H1 (cell line): Measurements from ENCODE around the gene IFNAR2. TPM values are rescaled to one million over a fixed set of nuclear protein-coding genes. Genes with fewer than 3 reads are reported as not detected.

Experiments
- CTCF ChIA-PET: fragments of 300-600 bp; sonication (Branson Sonifier 250); formaldehyde crosslinking; loops from one replicate; lab custom pipeline; 2021; ENCODE audit not compliant: partially characterized antibody; lab: Charles Lee
- POLR2A ChIA-PET: fragments of 300-600 bp; sonication (Branson Sonifier 250); formaldehyde crosslinking; loops from one replicate; lab custom pipeline; 2021; ENCODE audit warnings: inconsistent platforms; ENCODE audit not compliant: partially characterized antibody; lab: Charles Lee
- DNase-seq, 2 experiments: peaks; one replicate each; pipeline versions ENCODE4 v3.0.0 to v3.0.0-alpha.2; 2010 to 2022; ENCODE audit warnings: low spot score in 2 of 2, low read depth in 1 of 2, mixed read lengths in 1 of 2
- FAIRE-seq: peaks from 2 replicates; lab custom pipeline; 2011; peaks lifted over from hg19 to GRCh38; lab: Jason Lieb, UNC
- H2AFZ ChIP-seq: 2 replicates; pipeline ENCODE4 v1.8.1; 2012; ENCODE audit warnings: low read length, inconsistent platforms
- H2AK5ac ChIP-seq: 2 replicates; pipeline ENCODE4 v1.6.1; 2013; ENCODE audit warnings: low read depth, low read length
- H2BK120ac ChIP-seq: replicated peaks from 2 replicates; pipeline ENCODE3; 2013; ENCODE audit warnings: low read depth, low read length, inconsistent platforms
- H2BK12ac ChIP-seq: 2 replicates; pipeline ENCODE4 v1.6.1; 2013; ENCODE audit warnings: low read depth, low read length
- H2BK15ac ChIP-seq: 2 replicates; pipeline ENCODE4 v1.6.1; 2013; ENCODE audit warnings: low read length
- H2BK20ac ChIP-seq: 2 replicates; pipeline ENCODE4 v1.6.1; 2013; ENCODE audit warnings: low read length
- H2BK5ac ChIP-seq: 2 replicates; pipeline ENCODE4 v1.6.1; 2013; ENCODE audit warnings: low read depth, low read length
- H3K14ac ChIP-seq: 2 replicates; pipeline ENCODE4 v1.6.1; 2013; ENCODE audit warnings: inconsistent platforms; ENCODE audit not compliant: insufficient read length
- H3K18ac ChIP-seq: 2 replicates; pipeline ENCODE4 v1.6.1; 2013; ENCODE audit warnings: low read length; ENCODE audit errors: extremely low read depth
- H3K23ac ChIP-seq: 2 replicates; pipeline ENCODE4 v1.6.1; 2013; ENCODE audit warnings: inconsistent platforms; ENCODE audit not compliant: insufficient read length
- H3K23me2 ChIP-seq: 2 replicates; pipeline ENCODE4 v1.6.1; 2013; ENCODE audit warnings: low read depth, low read length
- H3K27ac ChIP-seq: 2 replicates; pipeline ENCODE4 v1.6.1; 2011; ENCODE audit warnings: low read depth, low read length, inconsistent platforms
- H3K27me3 ChIP-seq, 4 experiments: replicated peaks in 1 of 4; 1 replicate in 1 of 4; 2 replicates in 3 of 4; pipeline versions ENCODE4 v1.6.1 to v1.8.1; 2011 to 2013; ENCODE audit warnings: low read length in 3 of 4, mild to moderate bottlenecking in 3 of 4, inconsistent platforms in 2 of 4, mixed read lengths in 2 of 4, moderate library complexity in 1 of 4; ENCODE audit not compliant: control insufficient read depth in 3 of 4, insufficient read depth in 3 of 4; ENCODE audit errors: extremely low read depth in 1 of 4
- H3K36me3 ChIP-seq, 4 experiments: 2 replicates each; pipeline versions ENCODE4 v1.6.1 to v1.8.1; 2011 to 2013; ENCODE audit warnings: mild to moderate bottlenecking in 4 of 4, low read length in 3 of 4, moderate library complexity in 2 of 4, control low read depth in 1 of 4, inconsistent platforms in 1 of 4; ENCODE audit not compliant: insufficient read depth in 4 of 4, control insufficient read depth in 2 of 4
- H3K4ac ChIP-seq: replicated peaks from 2 replicates; pipeline ENCODE3; 2013; ENCODE audit warnings: low read length, low read depth, mixed read lengths, inconsistent platforms; ENCODE audit not compliant: insufficient read length
- H3K4me1 ChIP-seq, 4 experiments: replicated peaks in 1 of 4; 1 replicate in 1 of 4; 2 replicates in 3 of 4; pipeline versions ENCODE4 v1.6.1 to v1.8.1; 2011 to 2013; ENCODE audit warnings: low read length in 3 of 4, inconsistent platforms in 2 of 4, mixed read lengths in 1 of 4; ENCODE audit not compliant: insufficient read depth in 4 of 4, control insufficient read depth in 3 of 4
- H3K4me2 ChIP-seq, 2 experiments: 2 replicates each; pipeline versions ENCODE4 v1.6.1 to v1.8.1; 2011 to 2013; ENCODE audit warnings: low read depth in 2 of 2, low read length in 2 of 2, control low read depth in 1 of 2, inconsistent platforms in 1 of 2, mild to moderate bottlenecking in 1 of 2; ENCODE audit not compliant: insufficient read depth in 1 of 2
- H3K4me3 ChIP-seq, 4 experiments: fragments of 200-600, 300-600 bp in 1 of 4; sonication (generic), shearing (Covaris generic), sonication (Bioruptor Twin) in 1 of 4; 2 replicates each; pipeline versions ENCODE4 v1.5.1 to v1.8.1; 2011 to 2016; ENCODE audit warnings: low read length in 4 of 4, low read depth in 3 of 4, control low read depth in 2 of 4, inconsistent platforms in 2 of 4, mild to moderate bottlenecking in 2 of 4, mixed read lengths in 1 of 4, moderate library complexity in 1 of 4; ENCODE audit not compliant: insufficient read depth in 2 of 4; ENCODE audit errors: extremely low read depth in 1 of 4
- H3K56ac ChIP-seq: replicated peaks from 2 replicates; pipeline ENCODE3; 2013; ENCODE audit warnings: low read depth, mild to moderate bottlenecking, mixed read lengths, low read length, inconsistent platforms; ENCODE audit not compliant: insufficient read length
- H3K79me1 ChIP-seq: 2 replicates; pipeline ENCODE4 v1.6.1; 2013; ENCODE audit warnings: low read depth, low read length, control low read depth
- H3K79me2 ChIP-seq, 2 experiments: 2 replicates each; pipeline versions ENCODE4 v1.6.1 to v1.8.1; 2012 to 2013; ENCODE audit warnings: low read length in 2 of 2, mild to moderate bottlenecking in 2 of 2, inconsistent platforms in 1 of 2; ENCODE audit not compliant: insufficient read depth in 2 of 2, control insufficient read depth in 1 of 2
- H3K9ac ChIP-seq, 4 experiments: replicated peaks in 1 of 4; 1 replicate in 1 of 4; 2 replicates in 3 of 4; pipeline versions ENCODE4 v1.6.1 to v1.8.1; 2011 to 2013; ENCODE audit warnings: low read depth in 3 of 4, low read length in 3 of 4, control low read depth in 2 of 4, mild to moderate bottlenecking in 2 of 4, moderate library complexity in 2 of 4, inconsistent platforms in 1 of 4; ENCODE audit errors: extremely low read depth in 1 of 4
- H3K9me3 ChIP-seq, 2 experiments: 2 replicates each; pipeline versions ENCODE4 v1.6.1 to v1.8.1; 2012 to 2013; ENCODE audit warnings: mild to moderate bottlenecking in 2 of 2, moderate library complexity in 2 of 2, control low read depth in 1 of 2, inconsistent platforms in 1 of 2, low read depth in 1 of 2, low read length in 1 of 2, mixed read lengths in 1 of 2; ENCODE audit not compliant: insufficient read depth in 2 of 2
- H4K20me1 ChIP-seq, 2 experiments: replicated peaks in 1 of 2; 2 replicates each; pipeline versions ENCODE3 to v1.8.1; 2011 to 2013; ENCODE audit warnings: inconsistent platforms in 2 of 2, low read length in 2 of 2, mild to moderate bottlenecking in 1 of 2; ENCODE audit not compliant: insufficient read depth in 2 of 2, control insufficient read depth in 1 of 2
- H4K5ac ChIP-seq: 2 replicates; pipeline ENCODE4 v1.6.1; 2013; ENCODE audit warnings: low read length, low read depth, mixed read lengths, inconsistent platforms; ENCODE audit not compliant: insufficient read length
- H4K8ac ChIP-seq: 2 replicates; pipeline ENCODE4 v1.8.0; 2013; ENCODE audit warnings: mild to moderate bottlenecking, moderate library complexity, low read length, inconsistent platforms; ENCODE audit not compliant: insufficient read depth; ENCODE audit errors: extremely low read depth
- H4K91ac ChIP-seq: replicated peaks from 2 replicates; pipeline ENCODE3; 2013; ENCODE audit warnings: low read length, mixed read lengths, inconsistent platforms; ENCODE audit not compliant: insufficient read length
- JUN ChIP-seq: IDR thresholded peaks from 2 replicates; pipeline ENCODE4 v1.6.1; 2011; ENCODE audit warnings: low read depth, mild to moderate bottlenecking, improper control_type of control experiment, low read length
- WGBS, 2 experiments: shearing (Covaris generic) in 1 of 2; methylation state at CpG; one replicate each; pipeline versions ENCODE4 v1.1.6 to v1.1.7; 2013 to 2015; ENCODE audit warnings: low lambda C conversion rate in 2 of 2, mixed read lengths in 2 of 2, inconsistent platforms in 1 of 2, low coverage in 1 of 2, missing lambda C conversion rate in 1 of 2; ENCODE audit not compliant: insufficient replicate concordance in 2 of 2, insufficient coverage in 1 of 2, insufficient read length in 1 of 2; ENCODE audit errors: extremely low coverage in 1 of 2, missing lambda C conversion rate in 1 of 2; 5-methylcytosine and 5-hydroxymethylcytosine counted together
- polyA plus RNA-seq, 7 experiments: library from polyadenylated mRNA; depleted of rRNA in 3 of 7; stranded (reverse) in 5 of 7; unstranded in 2 of 7; fragments of >200 nt in 5 of 7; fragments of 200-250 nt in 2 of 7; gene quantifications; 1 replicate in 5 of 7; 2 replicates in 1 of 7; 4 replicates in 1 of 7; pipeline versions ENCODE4 v1.2.1 to v1.2.3, GENCODE V29; 2011 to 2013; ENCODE audit warnings: missing spikeins in 2 of 7, mixed read lengths in 2 of 7
- total RNA-seq: library from RNA; stranded (reverse); fragmentation: NEBNext Ultra II Directional; extraction: Animal tissue kit (Norgen Biotek cat#: 25700); gene quantifications from 2 replicates; pipeline ENCODE4 v1.2.1, GENCODE V29; 2021

Gene IFNAR2
- total and polyA plus RNA-seq, 2 of the 8 experiments (the other 6 are each of a cell fraction or from before 2014, with no cell fraction given) = 12.2 to 16.1 TPM

- Histone ChIP-seq H3K9me3 (no peaks in the 10 kb centered on the region), H2BK120ac (no peak overlapping the region), H2BK15ac (no peak overlapping the region), H3K56ac (no peak overlapping the region), H4K5ac (no peak overlapping the region), H2BK12ac (no peak overlapping the region), H3K23ac (no peak overlapping the region), H4K8ac (no peak overlapping the region), H3K79me1 (no peaks in the 10 kb centered on the region), H3K79me2 (no peaks in the 10 kb centered on the region), H3K4me2 (no peak overlapping the region), H3K23me2 (no peaks in the 10 kb centered on the region), H3K4me1 (no peaks in the 10 kb centered on the region), H3K27ac (no peak overlapping the region), H2AK5ac (no peak overlapping the region), H3K36me3 (no peaks in the 10 kb centered on the region), H3K4ac (no peak overlapping the region), H4K91ac (no peak overlapping the region), H3K18ac (no peak overlapping the region), H2AFZ (no peak overlapping the region), H3K4me3 (no peak overlapping the region), H2BK20ac (no peak overlapping the region), H2BK5ac (no peak overlapping the region), H3K9ac (no peak overlapping the region), H4K20me1 (peaks cover 0 to 3% of the 10 kb centered on the region in 2 experiments), H3K27me3 (no peaks in the 10 kb centered on the region), H3K14ac (no peak overlapping the region)
- CTCF ChIA-PET = no interaction called here
- POLR2A ChIA-PET = interaction anchor here (1.0 kb wide), 1 partner anchor 20 kb away, joined by 3 read pairs; no protein-coding TSS in a partner anchor
- 90% methylated on average over 6 of the region's 6 CpGs; no CpG with 5 or more reads in 1 of the 2 experiments for WGBS, 2 experiments
- FAIRE-seq (no peak), DNase-seq (no peak)
- TF ChIP-seq JUN = no peak
These were observed 43.3 kb downstream of the IFNAR2 start for GRCh38 chr21:33273044-33273443.
